IMR-90 (cell line): ENCODE data around the gene REPIN1. TPM values are rescaled to one million over a fixed set of nuclear protein-coding genes. Genes with fewer than 3 reads are reported as not detected.

Experiments used
- ATAC-seq: fragments of 200-7000 bp; cut with Tn5 transposase; 2 replicates; pipeline ENCODE4 v1.9.1; 2020; ENCODE audit warnings: low read depth, mild to moderate bottlenecking, moderate library complexity
- BruUV-seq: library from RNA; stranded (reverse); fragments of 400-500 nt; replicated peaks from 2 replicates; lab custom pipeline; 2021; lab: Mats Ljungman, UMichigan
- CTCF ChIA-PET: fragments of 300-600 bp; formaldehyde crosslinking; extraction: SDS; loops from one replicate; lab custom pipeline; 2021; ENCODE audit warnings: antibody characterized with exemption; lab: Yijun Ruan, JAX
- POLR2A ChIA-PET: fragments of 300-600 bp; sonication (Branson Sonifier 250); formaldehyde crosslinking; loops from one replicate; lab custom pipeline; 2022; ENCODE audit warnings: antibody characterized with exemption; ENCODE audit not compliant: unreplicated experiment; lab: Charles Lee
- DNase-seq: peaks from one replicate; pipeline ENCODE4 v3.0.0; 2013
- H2AFZ ChIP-seq: replicated peaks from 2 replicates; pipeline ENCODE3; 2013; ENCODE audit warnings: low read length, mild to moderate bottlenecking; ENCODE audit not compliant: poor library complexity
- H2AK5ac ChIP-seq: 2 replicates; pipeline ENCODE4 v1.6.1; 2013; ENCODE audit warnings: low read depth, low read length, inconsistent platforms
- H2AK9ac ChIP-seq: replicated peaks from 2 replicates; pipeline ENCODE3; 2013; ENCODE audit warnings: mild to moderate bottlenecking, low read depth, low read length, moderate library complexity; ENCODE audit not compliant: poor library complexity
- H2BK120ac ChIP-seq: 2 replicates; pipeline ENCODE4 v1.6.1; 2013; ENCODE audit warnings: low read depth, low read length, inconsistent platforms
- H2BK15ac ChIP-seq: 3 replicates; pipeline ENCODE4 v1.6.1; 2013; ENCODE audit warnings: low read depth, low read length, inconsistent platforms
- H2BK20ac ChIP-seq: 2 replicates; pipeline ENCODE4 v1.6.1; 2013; ENCODE audit warnings: low read depth, mild to moderate bottlenecking, inconsistent platforms, low read length, moderate library complexity
- H2BK5ac ChIP-seq: 2 replicates; pipeline ENCODE4 v1.6.1; 2013; ENCODE audit warnings: mild to moderate bottlenecking, low read depth, low read length, inconsistent platforms; ENCODE audit not compliant: poor library complexity, severe bottlenecking
- H3K14ac ChIP-seq: replicated peaks from 2 replicates; pipeline ENCODE4 v1.6.1; 2013; ENCODE audit warnings: low read depth, low read length, inconsistent platforms
- H3K18ac ChIP-seq: 2 replicates; pipeline ENCODE4 v1.6.1; 2013; ENCODE audit warnings: low read depth, low read length, control low read depth
- H3K23ac ChIP-seq: 2 replicates; pipeline ENCODE4 v1.6.1; 2013; ENCODE audit warnings: low read depth, low read length, inconsistent platforms
- H3K27ac ChIP-seq: 2 replicates; pipeline ENCODE4 v1.5.1; 2013; ENCODE audit warnings: mild to moderate bottlenecking, control low read depth, low read length; ENCODE audit not compliant: insufficient read depth
- H3K27me3 ChIP-seq: 2 replicates; pipeline ENCODE4 v1.6.1; 2013; ENCODE audit warnings: low read length; ENCODE audit not compliant: control insufficient read depth, insufficient read depth
- H3K36me3 ChIP-seq: 2 replicates; pipeline ENCODE4 v1.6.1; 2013; ENCODE audit warnings: low read length, mixed read lengths; ENCODE audit not compliant: control insufficient read depth, insufficient read depth
- H3K4ac ChIP-seq: 2 replicates; pipeline ENCODE4 v1.6.1; 2013; ENCODE audit warnings: low read depth, low read length, inconsistent platforms
- H3K4me1 ChIP-seq: 2 replicates; pipeline ENCODE4 v1.6.1; 2013; ENCODE audit warnings: low read length, mixed read lengths; ENCODE audit not compliant: control insufficient read depth, insufficient read depth
- H3K4me2 ChIP-seq: 2 replicates; pipeline ENCODE4 v1.6.1; 2013; ENCODE audit warnings: low read depth, mild to moderate bottlenecking, control low read depth, low read length, moderate library complexity
- H3K4me3 ChIP-seq: 2 replicates; pipeline ENCODE4 v1.5.1; 2013; ENCODE audit warnings: low read depth, mild to moderate bottlenecking, control low read depth, low read length, moderate library complexity; ENCODE audit not compliant: insufficient read depth
- H3K56ac ChIP-seq: 2 replicates; pipeline ENCODE4 v1.6.1; 2013; ENCODE audit warnings: low read length, inconsistent platforms; ENCODE audit not compliant: insufficient read depth; ENCODE audit errors: extremely low read depth
- H3K79me1 ChIP-seq, 2 experiments: 2 replicates each; pipeline ENCODE4 v1.6.1; 2013; ENCODE audit warnings: low read length in 2 of 2, inconsistent platforms in 1 of 2, low read depth in 1 of 2
- H3K9ac ChIP-seq: 2 replicates; pipeline ENCODE4 v1.6.1; 2013; ENCODE audit warnings: low read depth, low read length, control low read depth
- H3K9me1 ChIP-seq: 2 replicates; pipeline ENCODE4 v1.6.1; 2013; ENCODE audit warnings: low read length, inconsistent platforms; ENCODE audit not compliant: insufficient read depth
- H3K9me3 ChIP-seq: 2 replicates; pipeline ENCODE4 v1.6.1; 2013; ENCODE audit warnings: low read length; ENCODE audit not compliant: control insufficient read depth, insufficient read depth
- H4K20me1 ChIP-seq: 2 replicates; pipeline ENCODE4 v1.6.1; 2013; ENCODE audit warnings: low read length, inconsistent platforms; ENCODE audit not compliant: insufficient read depth
- H4K5ac ChIP-seq: 2 replicates; pipeline ENCODE4 v1.6.1; 2013; ENCODE audit warnings: mild to moderate bottlenecking, low read depth, low read length, control low read depth
- H4K8ac ChIP-seq, 2 experiments: 2 replicates each; pipeline ENCODE4 v1.6.1; 2013; ENCODE audit warnings: low read depth in 2 of 2, low read length in 2 of 2, control low read depth in 1 of 2, inconsistent platforms in 1 of 2
- H4K91ac ChIP-seq: 2 replicates; pipeline ENCODE4 v1.6.1; 2013; ENCODE audit warnings: low read depth, low read length, inconsistent platforms; ENCODE audit not compliant: insufficient read depth
- MXI1 ChIP-seq: IDR thresholded peaks from 2 replicates; pipeline ENCODE4 v1.6.1; 2012; ENCODE audit warnings: low read depth, mild to moderate bottlenecking, low read length, moderate library complexity, borderline replicate concordance
- USF2 ChIP-seq: fragments of 150-350 bp; IDR thresholded peaks from 2 replicates; pipeline ENCODE4 v1.6.1; 2017; ENCODE audit warnings: mild to moderate bottlenecking, antibody characterized with exemption, low read length, low read depth
- WGBS, 2 experiments: methylation state at CpG; one replicate each; pipeline versions ENCODE4 v1.1.5 to v1.1.7; 2013; ENCODE audit warnings: missing lambda C conversion rate in 2 of 2; ENCODE audit not compliant: insufficient read length in 1 of 2; ENCODE audit errors: extremely low coverage in 2 of 2; 5-methylcytosine and 5-hydroxymethylcytosine counted together
- dilution Hi-C: fragments of 300-500 bp; cut with HindIII; formaldehyde crosslinking; loops from one replicate; pipeline ENCODE4 v1.14.3; 2018; ENCODE audit warnings: low sequenced_read_pairs; ENCODE audit not compliant: unreplicated experiment
- in situ Hi-C: fragments of 300-500 bp; cut with MboI; formaldehyde crosslinking; loops from 3 replicates; pipeline ENCODE4 v1.14.3; 2019; ENCODE audit warnings: low sequenced_read_pairs, inconsistent platforms, mixed read lengths
- intact Hi-C: fragments of 100-400 bp; cut with micrococcal nuclease; formaldehyde crosslinking; loops from 2 replicates; pipeline ENCODE4 v1.10.0; 2022
- polyA plus RNA-seq, 3 experiments: library from polyadenylated mRNA; depleted of rRNA; stranded (reverse); fragments of >200 nt; gene quantifications; 2 replicates each; pipeline ENCODE4 v1.2.3, GENCODE V29; 2012; ENCODE audit warnings: low replicate concordance in 1 of 3
- total RNA-seq: library from RNA; depleted of rRNA; stranded (reverse); fragments of >200 nt; gene quantifications from 2 replicates; pipeline ENCODE4 v1.2.3, GENCODE V29; 2012

The REPIN1 gene
- total and polyA plus RNA-seq, 2 of the 4 experiments (the other 2 are of a cell fraction), result 19.4 to 50.6 TPM

DNA sequence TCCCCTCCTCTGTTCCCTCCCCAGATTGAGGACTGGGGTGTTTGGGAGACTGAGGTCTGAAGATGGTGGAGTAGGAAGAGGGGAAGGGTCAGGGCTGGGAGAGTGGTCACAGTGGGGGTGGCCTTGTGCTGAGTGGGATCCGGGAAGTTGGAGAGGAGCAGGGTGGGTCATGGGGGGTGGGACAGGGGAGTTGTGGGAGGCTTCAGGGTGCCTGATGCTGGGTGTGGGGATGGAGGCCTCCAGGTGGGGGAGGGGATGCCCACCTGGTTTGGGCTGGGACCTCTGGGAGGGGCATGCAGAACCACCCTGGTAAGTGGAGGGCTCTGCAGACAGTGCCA, 13.1 kb downstream of the REPIN1 start:
- Histone ChIP-seq H3K23ac (no peak overlapping the region), H3K4ac (no peak overlapping the region), H3K9ac (no peak overlapping the region), H4K5ac (no peak overlapping the region), H2BK120ac (no peak overlapping the region), H3K79me1 (peaks cover 21 to 47% of the 10 kb centered on the region in 2 experiments), H2BK15ac (no peak overlapping the region), H3K56ac (no peak overlapping the region), H3K9me1 (peaks cover 14% of the 10 kb centered on the region; the same call in 1 of the 2 replicates), H2BK20ac (no peak overlapping the region), H2AFZ (no peak overlapping the region), H3K27ac (no peak overlapping the region), H3K4me1 (peaks cover 10% of the 10 kb centered on the region), H3K18ac (no peak overlapping the region), H3K4me2 (no peak overlapping the region), H2AK9ac (no peak overlapping the region), H3K4me3 (no peak overlapping the region), H3K36me3 (peaks cover 2% of the 10 kb centered on the region; the same call in 1 of the 2 replicates), H2BK5ac (no peak overlapping the region), H2AK5ac (no peak overlapping the region), H3K9me3 (no peaks in the 10 kb centered on the region), H4K8ac (no peak overlapping the region), H4K91ac (no peak overlapping the region), H3K14ac (no peak overlapping the region), H3K27me3 (no peaks in the 10 kb centered on the region), H4K20me1 (peaks cover 7% of the 10 kb centered on the region; the same call in 1 of the 2 replicates)
- CTCF ChIA-PET, result no interaction called here
- ATAC-seq (no peak), DNase-seq (no peak)
- no CpG with 5 or more reads among the region's 1 CpG for WGBS, 2 experiments
- intact Hi-C loops, result no loop called here
- dilution Hi-C loops, result no loop called here
- in situ Hi-C loops, result no loop called here
- POLR2A ChIA-PET, result no interaction called here
- no TSS peak for BruUV-seq
- TF ChIP-seq USF2, result no peak
- no peak for TF ChIP-seq MXI1
